ENCODE data around the gene REXO4.
A peak's percentile ranks its signal among the peaks of the same experiment; 100 is the strongest.

The REXO4 gene

DNA sequence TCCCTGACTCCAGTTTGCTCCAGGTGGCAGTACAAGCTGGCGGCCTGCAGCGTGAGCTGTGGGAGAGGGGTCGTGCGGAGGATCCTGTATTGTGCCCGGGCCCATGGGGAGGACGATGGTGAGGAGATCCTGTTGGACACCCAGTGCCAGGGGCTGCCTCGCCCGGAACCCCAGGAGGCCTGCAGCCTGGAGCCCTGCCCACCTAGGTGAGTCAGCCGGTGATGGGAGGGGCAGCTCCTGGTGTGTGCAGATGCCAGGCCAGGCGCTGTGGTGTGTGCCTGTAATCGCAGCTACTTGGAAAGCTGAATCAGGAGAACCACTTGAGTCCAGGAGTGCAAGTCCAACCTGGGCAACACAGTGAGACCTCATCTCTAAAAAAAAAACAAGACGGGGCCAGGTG, 31.9 kb upstream of the REXO4 start:
- DNase-seq (ENCODE audit: low read depth): no peak

GRCh38 chr9:133448487-133448972, 30.7 kb upstream of the REXO4 start:
- no peak for DNase-seq (ENCODE audit: low read depth)

DNA sequence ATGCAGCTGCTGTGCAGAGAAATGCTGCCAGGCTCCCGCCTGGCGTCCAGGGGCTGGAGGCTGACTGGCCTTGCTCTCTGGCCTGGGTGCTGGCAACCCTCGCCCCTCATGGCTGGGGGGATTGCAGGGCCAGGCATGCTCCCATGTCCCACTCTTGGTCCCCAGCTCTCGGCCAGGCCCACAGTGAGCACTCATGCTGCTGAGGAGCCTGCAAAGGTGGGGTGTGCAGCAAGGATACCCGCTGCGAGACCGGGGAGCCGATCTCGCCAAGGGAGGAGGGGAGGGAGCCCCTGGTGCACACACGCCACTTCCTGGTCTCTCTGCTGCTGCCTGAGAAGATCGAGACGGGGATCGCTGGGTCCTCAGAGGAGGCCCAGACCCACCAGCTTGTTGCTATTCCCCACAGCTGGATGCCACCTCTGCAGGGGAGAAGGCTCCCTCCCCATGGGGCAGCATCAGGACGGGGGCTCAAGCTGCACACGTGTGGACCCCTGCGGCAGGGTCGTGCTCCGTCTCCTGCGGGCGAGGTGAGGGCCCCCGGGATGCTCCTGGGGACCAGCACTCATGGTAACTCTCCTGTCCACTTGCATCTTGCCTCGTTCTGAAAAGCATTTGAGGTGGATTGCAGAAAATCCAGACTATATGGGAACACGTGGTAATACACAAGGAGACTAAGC, 27.6 kb upstream of the REXO4 start:
- no peak for DNase-seq (ENCODE audit: low read depth)

DNA sequence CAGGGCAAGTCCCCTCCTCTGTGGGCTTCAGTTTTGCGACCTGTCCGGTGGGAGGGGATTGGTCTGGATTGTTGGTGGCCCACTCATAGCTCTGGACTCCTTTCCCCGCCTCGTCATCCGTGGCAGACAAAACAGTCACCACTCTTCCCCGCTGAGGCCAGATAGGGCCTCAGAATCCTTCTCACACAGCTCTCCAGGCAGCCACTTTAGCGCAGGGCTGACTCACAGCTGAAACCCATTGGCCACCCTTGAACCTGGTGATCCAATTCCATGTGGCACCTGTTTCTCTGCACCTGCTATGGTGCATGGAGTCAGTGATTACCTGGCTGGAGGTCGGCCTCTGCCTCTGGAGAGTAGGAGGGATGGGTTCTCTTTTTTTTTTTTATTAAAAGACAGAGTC, 26.2 kb upstream of the REXO4 start:
- DNase-seq (ENCODE audit: low read depth): no peak

GRCh38 chr9:133443248-133443647, 25.4 kb upstream of the REXO4 start:
- DNase-seq (ENCODE audit: low read depth): no peak

- no peak for DNase-seq (ENCODE audit: low read depth)
Observed at GRCh38 chr9:133441571-133441970, 23.8 kb upstream of the REXO4 start.

- DNase-seq (ENCODE audit: low read depth): no peak
Observed at GRCh38 chr9:133440874-133441273, 23.1 kb upstream of the REXO4 start.

- no peak for DNase-seq (ENCODE audit: low read depth)
Observed at GRCh38 chr9:133439337-133439736, 21.5 kb upstream of the REXO4 start.

- DNase-seq (ENCODE audit: low read depth): no peak
Observed at GRCh38 chr9:133437753-133438531, 20.1 kb upstream of the REXO4 start.

DNA sequence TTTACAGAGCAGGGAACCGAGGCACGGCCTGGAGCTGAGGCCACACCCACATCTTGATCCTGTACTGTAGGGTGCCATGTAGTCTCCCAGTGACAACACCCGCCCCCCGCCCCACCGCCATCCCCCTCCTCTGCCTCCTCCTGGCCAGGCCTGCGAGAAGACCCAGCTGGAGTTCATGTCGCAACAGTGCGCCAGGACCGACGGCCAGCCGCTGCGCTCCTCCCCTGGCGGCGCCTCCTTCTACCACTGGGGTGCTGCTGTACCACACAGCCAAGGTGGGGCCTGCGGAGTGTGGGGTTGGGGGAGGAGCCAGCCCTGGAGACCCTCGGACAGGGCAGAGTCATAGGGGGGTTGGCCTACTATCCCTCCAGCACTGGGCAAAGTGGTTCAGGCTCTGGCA, 18.9 kb upstream of the REXO4 start:
- no peak for DNase-seq (ENCODE audit: low read depth)

DNA sequence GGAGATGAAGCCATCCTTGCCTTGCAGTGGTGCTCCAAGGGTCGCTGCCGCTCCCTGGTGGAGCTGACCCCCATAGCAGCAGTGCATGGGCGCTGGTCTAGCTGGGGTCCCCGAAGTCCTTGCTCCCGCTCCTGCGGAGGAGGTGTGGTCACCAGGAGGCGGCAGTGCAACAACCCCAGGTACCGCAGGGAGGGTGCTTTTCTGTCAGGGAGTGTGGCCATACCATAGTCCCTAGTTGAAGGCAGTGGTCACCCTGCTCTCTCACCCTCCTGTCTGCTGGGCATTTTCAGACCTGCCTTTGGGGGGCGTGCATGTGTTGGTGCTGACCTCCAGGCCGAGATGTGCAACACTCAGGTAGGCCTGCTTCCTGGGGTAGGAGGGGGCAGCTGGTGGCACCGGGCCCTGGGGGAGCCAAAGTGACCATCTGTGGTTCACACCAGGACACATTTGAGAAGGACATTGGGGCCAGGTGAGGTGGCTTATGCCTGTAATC, 15.6 kb upstream of the REXO4 start:
- DNase-seq (ENCODE audit: low read depth): no peak

GRCh38 chr9:133430244-133430643, 12.4 kb upstream of the REXO4 start:
- DNase-seq (ENCODE audit: low read depth): no peak

- DNase-seq (ENCODE audit: low read depth): peak; percentile 9
Observed at GRCh38 chr9:133429641-133430161, 11.9 kb upstream of the REXO4 start.

GRCh38 chr9:133429214-133429613, 11.4 kb upstream of the REXO4 start:
- DNase-seq (ENCODE audit: low read depth): no peak

DNA sequence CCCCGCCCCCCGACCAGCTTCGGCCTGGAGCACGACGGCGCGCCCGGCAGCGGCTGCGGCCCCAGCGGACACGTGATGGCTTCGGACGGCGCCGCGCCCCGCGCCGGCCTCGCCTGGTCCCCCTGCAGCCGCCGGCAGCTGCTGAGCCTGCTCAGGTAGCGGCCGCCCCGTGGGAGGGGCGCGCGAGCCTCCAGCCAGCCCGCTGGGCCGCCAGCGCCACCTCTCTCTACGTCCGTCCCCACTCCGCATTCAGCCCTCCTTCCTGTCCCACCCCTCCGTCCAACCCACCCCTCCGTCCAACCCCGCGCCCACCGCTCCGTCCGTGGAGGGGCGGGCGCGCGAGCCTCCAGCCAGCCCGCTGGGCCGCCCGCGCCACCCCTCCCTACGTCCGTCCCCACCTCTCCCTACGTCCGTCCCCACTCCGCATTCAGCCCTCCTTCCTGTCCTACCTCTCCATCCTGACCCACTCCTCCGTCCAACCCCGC, 10.8 kb upstream of the REXO4 start:
- DNase-seq (ENCODE audit: low read depth): no peak

DNA sequence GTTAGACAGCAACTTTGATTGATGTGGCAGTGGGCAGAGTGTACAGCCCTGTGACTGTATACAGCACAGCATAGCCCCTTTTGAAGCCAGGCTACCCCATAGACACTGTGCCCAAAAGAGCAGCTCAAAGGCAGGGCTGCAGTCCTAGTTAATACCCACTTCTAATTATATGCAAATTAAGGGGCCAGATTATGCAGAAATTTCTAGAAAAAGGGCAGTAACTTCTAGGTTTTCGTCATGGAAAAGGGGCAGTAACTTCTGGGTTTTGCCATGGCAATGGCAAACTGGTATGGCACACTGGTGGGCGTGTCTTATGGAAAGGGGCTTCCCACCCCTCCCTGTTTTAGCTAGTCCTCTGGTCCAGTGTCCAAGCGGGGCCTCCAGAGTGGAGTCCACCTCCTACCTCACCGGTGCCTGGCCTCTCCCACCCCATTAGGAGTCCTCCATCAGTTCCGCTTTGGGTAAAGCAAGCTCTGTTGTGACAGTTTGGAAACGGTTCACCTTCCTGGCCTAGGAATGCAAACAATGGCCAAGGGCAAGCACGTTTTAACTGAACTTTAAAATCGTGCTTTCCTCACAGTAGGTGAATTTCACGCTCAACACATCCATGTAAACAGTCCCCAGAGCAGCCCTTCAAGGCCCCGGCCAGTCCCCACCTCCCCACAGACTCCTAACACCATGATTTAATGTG, 10.0 kb upstream of the REXO4 start:
- DNase-seq (ENCODE audit: low read depth): no peak

GRCh38 chr9:133426011-133426410, 8.2 kb upstream of the REXO4 start:
- no peak for DNase-seq (ENCODE audit: low read depth)

DNA sequence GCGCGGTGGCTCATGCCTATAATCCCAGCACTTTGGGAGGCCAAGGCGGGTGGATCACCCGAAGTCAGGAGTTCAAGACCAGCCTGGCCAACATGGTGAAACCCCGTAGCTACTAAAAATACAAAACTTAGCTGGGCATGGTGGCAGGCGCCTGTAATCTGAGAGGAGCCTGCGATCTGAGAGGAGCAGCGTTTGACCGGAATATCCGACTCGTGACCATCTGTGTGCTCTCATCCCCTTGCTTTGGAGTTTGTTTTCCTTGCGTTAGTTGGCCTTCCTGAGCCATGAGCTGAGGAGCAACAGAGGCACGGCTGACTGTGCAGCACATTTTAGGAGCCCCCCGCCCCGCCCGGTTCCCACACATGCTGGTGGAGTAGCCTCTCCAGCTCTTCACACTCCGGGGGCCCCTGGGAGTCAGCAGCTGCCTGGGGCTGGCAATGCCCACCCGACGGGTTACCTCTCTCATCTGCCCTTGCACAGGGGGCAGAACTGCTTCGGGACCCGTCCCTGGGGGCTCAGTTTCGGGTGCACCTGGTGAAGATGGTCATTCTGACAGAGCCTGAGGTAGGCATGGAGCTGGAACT, 7.3 kb upstream of the REXO4 start:
- no peak for DNase-seq (ENCODE audit: low read depth)

DNA sequence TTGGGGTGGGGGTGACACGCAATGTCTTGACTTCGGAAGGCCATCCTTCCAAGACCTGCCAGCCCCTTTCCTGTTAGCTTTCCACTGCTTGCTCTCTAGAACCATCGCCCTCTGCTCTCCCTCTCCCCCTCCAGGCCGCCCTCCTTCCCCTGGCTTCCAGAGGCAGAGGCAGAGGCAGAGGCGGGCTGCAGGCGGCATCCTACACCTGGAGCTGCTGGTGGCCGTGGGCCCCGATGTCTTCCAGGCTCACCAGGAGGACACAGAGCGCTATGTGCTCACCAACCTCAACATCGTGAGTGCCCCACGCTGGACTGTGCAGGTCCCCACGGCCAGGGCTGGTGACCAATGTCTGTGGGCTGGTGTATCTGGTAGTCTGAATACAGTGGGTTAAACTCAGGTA, 6.4 kb upstream of the REXO4 start:
- DNase-seq (ENCODE audit: low read depth): no peak

- DNase-seq (ENCODE audit: low read depth): no peak
Observed at GRCh38 chr9:133423216-133423615, 5.4 kb upstream of the REXO4 start.

- no peak for DNase-seq (ENCODE audit: low read depth)
Observed at GRCh38 chr9:133421615-133422542, 4.1 kb upstream of the REXO4 start, which contains the start of gene ADAMTS13. TSS of gene ADAMTS13 (plus strand) at chr9:133422367. CDS start at chr9:133422444, 77 bp downstream.

Data from activated T-cell treated with anti-CD3 and anti-CD28 coated beads for 1 hour (primary cell).